CD14-positive monocyte (primary cell): ENCODE results near the gene FYB2. TPM values are rescaled to one million over a fixed set of nuclear protein-coding genes. Genes with fewer than 3 reads are reported as not detected.

Experiments used
- DNase-seq, 3 donors: peaks; one replicate each; pipeline ENCODE4 v3.0.0-alpha.2; 2011 to 2022
- H2AFZ ChIP-seq: 2 replicates; pipeline ENCODE4 v1.6.0; 2012; ENCODE audit warnings: mild to moderate bottlenecking, low read depth, low read length, inconsistent platforms; ENCODE audit not compliant: insufficient read depth, poor library complexity, severe bottlenecking
- H3K27ac ChIP-seq, 2 donors: 1 replicate in 1 of 2; 2 replicates in 1 of 2; pipeline ENCODE4 v1.5.1; 2012 to 2013; ENCODE audit warnings: low read length in 2 of 2, control low read depth in 1 of 2, inconsistent platforms in 1 of 2, low read depth in 1 of 2, mild to moderate bottlenecking in 1 of 2
- H3K27me3 ChIP-seq, 2 donors: one replicate each; pipeline versions ENCODE4 v1.6.0 to v1.6.1; 2011 to 2013; ENCODE audit warnings: low read length in 2 of 2; ENCODE audit not compliant: control insufficient read depth in 2 of 2, insufficient read depth in 2 of 2
- H3K36me3 ChIP-seq, 2 donors: replicated peaks in 1 of 2; 1 replicate in 1 of 2; 2 replicates in 1 of 2; pipeline versions ENCODE4 v1.5.1 to v1.6.1; 2012 to 2013; ENCODE audit warnings: low read length in 2 of 2, control low read depth in 1 of 2, inconsistent platforms in 1 of 2, mild to moderate bottlenecking in 1 of 2; ENCODE audit not compliant: insufficient read depth in 2 of 2, control insufficient read depth in 1 of 2
- H3K4me1 ChIP-seq, 2 donors: 1 replicate in 1 of 2; 2 replicates in 1 of 2; pipeline versions ENCODE4 v1.5.1 to v1.6.1; 2012 to 2013; ENCODE audit warnings: low read length in 2 of 2, control low read depth in 1 of 2, inconsistent platforms in 1 of 2, mild to moderate bottlenecking in 1 of 2, moderate library complexity in 1 of 2; ENCODE audit not compliant: insufficient read depth in 2 of 2, control insufficient read depth in 1 of 2
- H3K4me2 ChIP-seq: replicated peaks from 2 replicates; pipeline ENCODE3; 2012; ENCODE audit warnings: low read length, moderate library complexity, mild to moderate bottlenecking; ENCODE audit not compliant: poor library complexity, severe bottlenecking; ENCODE audit errors: extremely low read depth
- H3K4me3 ChIP-seq, 3 experiments: fragments of 200-600 bp in 1 of 3; sonication (generic) in 1 of 3; replicated peaks in 1 of 3; 1 replicate in 2 of 3; 2 replicates in 1 of 3; pipeline ENCODE4 v1.5.1; 2011 to 2013; ENCODE audit warnings: low read length in 3 of 3, mild to moderate bottlenecking in 3 of 3, control low read depth in 2 of 3, low read depth in 2 of 3, inconsistent platforms in 1 of 3, moderate library complexity in 1 of 3
- H3K79me2 ChIP-seq: 2 replicates; pipeline ENCODE4 v1.6.0; 2012; ENCODE audit warnings: mild to moderate bottlenecking, control low read depth, inconsistent platforms, low read length, moderate library complexity; ENCODE audit not compliant: insufficient read depth
- H3K9ac ChIP-seq: 2 replicates; pipeline ENCODE4 v1.6.0; 2017; ENCODE audit warnings: low read length, mild to moderate bottlenecking; ENCODE audit not compliant: insufficient read depth, poor library complexity, severe bottlenecking
- H3K9me3 ChIP-seq, 2 donors: replicated peaks in 1 of 2; 1 replicate in 1 of 2; 2 replicates in 1 of 2; pipeline versions ENCODE4 v1.5.1 to v1.6.1; 2012 to 2013; ENCODE audit warnings: low read length in 2 of 2, control low read depth in 1 of 2; ENCODE audit not compliant: control insufficient read depth in 1 of 2, insufficient read depth in 1 of 2
- H4K20me1 ChIP-seq: 2 replicates; pipeline ENCODE4 v1.6.0; 2012; ENCODE audit warnings: mild to moderate bottlenecking, low read length, control low read depth, moderate library complexity; ENCODE audit not compliant: insufficient read depth
- H3K27ac Mint-ChIP-seq, 7 donors: one replicate each; pipeline ENCODE4 v1.8.0; 2020; ENCODE audit warnings: mild to moderate bottlenecking in 7 of 7, mixed read lengths in 7 of 7, moderate library complexity in 6 of 7, inconsistent platforms in 2 of 7
- H3K27me3 Mint-ChIP-seq, 3 donors: one replicate each; pipeline ENCODE4 v1.8.0; 2021 to 2022; ENCODE audit warnings: low read depth in 3 of 3, mild to moderate bottlenecking in 3 of 3, mixed read lengths in 3 of 3, moderate library complexity in 3 of 3, inconsistent platforms in 1 of 3
- H3K36me3 Mint-ChIP-seq, 2 donors: one replicate each; pipeline ENCODE4 v1.8.0; 2020; ENCODE audit warnings: mixed read lengths in 2 of 2, inconsistent platforms in 1 of 2, mild to moderate bottlenecking in 1 of 2
- H3K4me1 Mint-ChIP-seq: one replicate; pipeline ENCODE4 v1.8.0; 2020; ENCODE audit warnings: mild to moderate bottlenecking, mixed read lengths
- H3K4me3 Mint-ChIP-seq, 2 donors: one replicate each; pipeline ENCODE4 v1.8.0; 2020; ENCODE audit warnings: mild to moderate bottlenecking in 2 of 2, mixed read lengths in 2 of 2, moderate library complexity in 1 of 2
- H3K9me3 Mint-ChIP-seq, 7 donors: one replicate each; pipeline ENCODE4 v1.8.0; 2020 to 2022; ENCODE audit warnings: mixed read lengths in 7 of 7, mild to moderate bottlenecking in 6 of 7, moderate library complexity in 6 of 7, inconsistent platforms in 2 of 7
- CTCF ChIP-seq: fragments of 200-600 bp; IDR thresholded peaks from one replicate; pipeline ENCODE4 v1.8.0; 2022; ENCODE audit warnings: antibody characterized with exemption, mild to moderate bottlenecking
- WGBS: methylation state at CpG from one replicate; pipeline ENCODE4 v1.1.5; 2013; ENCODE audit warnings: missing lambda C conversion rate; ENCODE audit not compliant: insufficient coverage; 5-methylcytosine and 5-hydroxymethylcytosine counted together
- intact Hi-C, 2 donors: fragments of 100-400 bp; cut with micrococcal nuclease; formaldehyde crosslinking; loops; one replicate each; pipeline versions ENCODE4 v1.15.0 to v1.15.1; 2023
- polyA plus RNA-seq, 3 donors: library from polyadenylated mRNA; depleted of rRNA in 1 of 3; unstranded in 2 of 3; stranded (reverse) in 1 of 3; fragments of 300-500 nt in 2 of 3; fragments of >200 nt in 1 of 3; fragmentation: Illumina TruSeq in 2 of 3; gene quantifications; 1 replicate in 2 of 3; 2 replicates in 1 of 3; pipeline ENCODE4 v1.2.3, GENCODE V29; 2012 to 2021

FYB2 gene
- polyA plus RNA-seq, 3 donors, result not detected

DNA sequence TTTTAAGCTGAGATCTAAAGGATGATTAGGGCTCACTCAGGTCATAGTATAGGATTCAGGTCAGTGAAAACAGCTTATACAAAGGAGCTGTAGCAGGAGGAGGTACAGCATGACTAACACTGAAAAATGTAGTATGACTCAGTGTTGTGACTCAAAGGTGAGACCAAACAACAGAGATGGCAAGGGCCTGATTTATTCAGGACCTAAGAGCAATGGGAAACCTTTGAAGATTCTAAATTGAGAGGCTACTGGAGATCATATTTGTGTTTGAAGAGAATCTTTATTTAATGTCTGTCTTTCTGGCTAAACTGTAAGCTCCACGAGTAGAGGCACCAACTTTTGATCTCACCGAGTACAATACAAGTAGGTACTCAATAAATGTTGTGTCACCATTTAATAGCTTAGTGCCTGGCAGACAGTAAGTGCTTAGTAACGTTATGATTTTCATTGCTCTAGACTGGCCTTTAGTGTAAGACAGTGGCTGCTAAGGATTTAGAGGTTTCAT lies 130.6 kb downstream of the FYB2 start:
- Mint-ChIP-seq H3K9me3 (peaks cover 0 to 2% (median 0%) of the 10 kb centered on the region in 7 donors), H3K27me3 (peaks cover 0 to 1% (median 0%) of the 10 kb centered on the region in 3 donors), H3K36me3 (no peaks in the 10 kb centered on the region), H3K4me1 (no peaks in the 10 kb centered on the region), H3K4me3 (no peak overlapping the region), H3K27ac (no peak overlapping the region)
- no peak overlapping the region for H3K4me3 ChIP-seq
- no peak overlapping the region for H2AFZ ChIP-seq
- intact Hi-C loops, result no loop called here
- H3K9ac ChIP-seq, result no peak overlapping the region
- no peak for DNase-seq
- no peak overlapping the region for H3K4me2 ChIP-seq
- no peaks in the 10 kb centered on the region for H3K27me3 ChIP-seq
- no peaks in the 10 kb centered on the region for H3K9me3 ChIP-seq
- H3K4me1 ChIP-seq, result no peaks in the 10 kb centered on the region
- no peak for TF ChIP-seq CTCF
- H3K36me3 ChIP-seq, result no peaks in the 10 kb centered on the region
- WGBS, result 94% methylated on average over 3 of the region's 3 CpGs
- H3K27ac ChIP-seq, result no peak overlapping the region
- no peaks in the 10 kb centered on the region for H4K20me1 ChIP-seq
- no peaks in the 10 kb centered on the region for H3K79me2 ChIP-seq

GRCh38 chr1:56686169-56686568 lies 133.0 kb downstream of the FYB2 start:
- DNase-seq, result no peak
- TF ChIP-seq CTCF, result no peak
- H3K79me2 ChIP-seq, result no peaks in the 10 kb centered on the region
- no peak overlapping the region for H2AFZ ChIP-seq
- H3K4me3 Mint-ChIP-seq, result no peak overlapping the region
- peaks cover 0 to 4% (median 0%) of the 10 kb centered on the region in 7 donors for H3K9me3 Mint-ChIP-seq
- intact Hi-C loops, result no loop called here
- H3K4me2 ChIP-seq, result no peak overlapping the region
- H3K36me3 Mint-ChIP-seq, result no peaks in the 10 kb centered on the region
- no peak overlapping the region for H3K9ac ChIP-seq
- H3K4me1 ChIP-seq, result no peaks in the 10 kb centered on the region
- no peaks in the 10 kb centered on the region for H3K4me1 Mint-ChIP-seq
- no peaks in the 10 kb centered on the region for H3K27me3 ChIP-seq
- H3K27ac Mint-ChIP-seq, result no peak overlapping the region
- no peak overlapping the region for H3K4me3 ChIP-seq
- no peaks in the 10 kb centered on the region for H4K20me1 ChIP-seq
- H3K9me3 ChIP-seq, result no peaks in the 10 kb centered on the region
- no peak overlapping the region for H3K27ac ChIP-seq
- no CpG with 5 or more reads among the region's 2 CpGs for WGBS
- no peaks in the 10 kb centered on the region for H3K36me3 ChIP-seq
- H3K27me3 Mint-ChIP-seq, result peaks cover 0 to 1% (median 0%) of the 10 kb centered on the region in 3 donors
